Measurements from ENCODE around the gene CPB2. TPM values are rescaled to one million over a fixed set of nuclear protein-coding genes. Genes with fewer than 3 reads are reported as not detected.
A peak's percentile ranks its signal among the peaks of the same experiment; 100 is the strongest.

The CPB2 gene
- total and polyA plus RNA-seq, 3 experiments from 2014 or later, result not detected

DNA sequence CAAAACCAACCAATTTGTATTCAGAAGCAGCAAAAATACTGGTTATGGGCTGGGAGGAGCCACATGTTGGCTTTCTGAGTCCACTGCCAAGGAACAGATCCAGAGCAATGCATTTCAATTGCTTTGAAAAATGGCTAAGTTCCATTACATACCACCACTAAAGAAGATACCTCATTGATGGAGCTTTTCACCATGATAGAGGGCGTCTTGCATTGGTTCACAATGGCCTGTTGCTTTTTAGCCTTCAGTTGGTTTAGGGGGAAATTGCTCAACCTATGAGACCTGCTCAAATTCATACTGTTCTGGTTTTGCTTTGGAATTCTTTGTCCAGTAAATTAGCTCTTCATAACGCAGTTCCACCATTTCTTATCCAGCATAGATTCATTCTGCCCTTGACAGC is 21.2 kb upstream of the CPB2 start:
- H3K4me1 Mint-ChIP-seq, result peaks cover 41 to 63% (median 61%) of the 10 kb centered on the region in 3 donors
- H3K27ac Mint-ChIP-seq, result peak overlapping the region; percentile 48 to 96 (median 71)
- CTCF ChIA-PET, result interaction anchor here (0.7 to 2.1 kb wide), 21 partner anchors 9 to 195 kb away, joined by 3 to 10 read pairs (median 4); no protein-coding TSS in a partner anchor
- H3K4me1 ChIP-seq (ENCODE audit: insufficient read depth, low read length), result peaks cover 39% of the 10 kb centered on the region
- H3K9me3 ChIP-seq (ENCODE audit: low read length), result no peaks in the 10 kb centered on the region
- no peaks in the 10 kb centered on the region for H3K27me3 ChIP-seq (ENCODE audit: insufficient read depth, low read length, poor library complexity, severe bottlenecking)
- H3K9me3 Mint-ChIP-seq, result no peaks in the 10 kb centered on the region
- peaks cover 38% of the 10 kb centered on the region for H3K36me3 ChIP-seq (ENCODE audit: insufficient read depth, low read length)
- peaks cover 13 to 52% (median 26%) of the 10 kb centered on the region in 3 donors for H3K36me3 Mint-ChIP-seq
- H3K4me3 Mint-ChIP-seq, result no peak overlapping the region
- H3K27ac ChIP-seq (ENCODE audit: low read depth, low read length), result no peak overlapping the region
- POLR2A ChIA-PET, result no interaction called here
- H3K27me3 Mint-ChIP-seq, result no peaks in the 10 kb centered on the region
- DNase-seq, result peak in 1 of 5 donors; percentile 6
- H3K4me3 ChIP-seq (ENCODE audit: low read length), result no peak overlapping the region

DNA sequence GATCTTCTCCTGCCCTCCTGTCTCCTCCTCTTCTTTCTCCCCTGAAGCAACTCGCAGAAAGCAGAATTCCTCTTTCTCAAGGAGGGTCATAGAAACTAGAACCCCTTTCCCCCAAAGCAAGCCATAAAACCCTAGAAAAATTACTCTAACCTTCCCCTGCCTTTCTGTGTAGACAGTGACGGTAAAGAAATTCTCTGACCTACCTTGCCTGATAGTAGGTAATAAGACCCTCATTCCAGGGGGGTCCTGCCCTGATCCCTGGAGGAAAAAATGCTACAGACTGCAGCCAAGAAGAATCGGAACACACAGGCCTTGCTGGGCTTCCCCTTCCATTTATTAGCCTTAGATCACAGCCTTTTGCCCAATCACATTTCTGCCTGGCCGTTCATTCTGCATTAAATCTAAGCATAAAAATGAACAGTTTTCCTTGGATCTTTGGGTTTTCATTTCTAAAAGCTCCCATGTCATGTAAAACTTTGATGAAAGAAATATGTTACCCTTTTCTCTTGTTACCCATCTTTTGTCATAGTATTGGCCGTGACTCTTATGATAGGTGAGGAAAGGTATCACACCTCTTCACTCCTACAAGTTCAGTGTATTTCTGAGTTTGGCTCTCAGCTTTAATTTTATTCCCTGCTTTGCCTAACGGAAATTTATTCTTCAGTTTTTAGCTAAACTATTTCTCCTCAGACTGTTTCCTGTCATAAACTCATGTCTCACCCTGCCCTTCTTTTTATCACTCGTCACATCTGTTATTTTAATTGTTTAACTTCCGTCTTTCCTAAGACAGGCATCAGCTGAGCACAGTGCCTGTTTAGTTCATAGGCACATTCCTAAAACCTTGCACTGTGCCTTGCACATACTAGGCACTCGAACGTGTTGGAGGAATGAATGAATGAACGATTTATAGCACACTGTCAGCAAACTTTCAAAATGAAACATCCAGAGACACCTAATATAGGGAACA is 20.4 kb upstream of the CPB2 start:
- Mint-ChIP-seq H3K36me3 (peaks cover 9 to 44% (median 24%) of the 10 kb centered on the region in 3 donors), H3K27me3 (no peaks in the 10 kb centered on the region), H3K9me3 (no peaks in the 10 kb centered on the region), H3K4me3 (peak overlapping the region in 5 of 7 donors; percentile 18 to 66 (median 54)), H3K4me1 (peaks cover 39 to 57% (median 55%) of the 10 kb centered on the region in 3 donors), H3K27ac (peak overlapping the region; percentile 48 to 96 (median 76))
- peak overlapping the region; percentile 19 for H3K27ac ChIP-seq (ENCODE audit: low read depth, low read length)
- H3K9me3 ChIP-seq (ENCODE audit: low read length), result no peaks in the 10 kb centered on the region
- H3K27me3 ChIP-seq (ENCODE audit: insufficient read depth, low read length, poor library complexity, severe bottlenecking), result no peaks in the 10 kb centered on the region
- ChIA-PET CTCF (interaction anchor here (0.8 to 2.0 kb wide), 10 partner anchors 8 to 196 kb away, joined by 3 to 10 read pairs (median 4); no protein-coding TSS in a partner anchor), POLR2A (interaction anchor here (0.8 to 1.1 kb wide), 3 partner anchors 83 to 827 kb away, joined by 3 read pairs; no protein-coding TSS in a partner anchor)
- H3K4me1 ChIP-seq (ENCODE audit: insufficient read depth, low read length), result peaks cover 39% of the 10 kb centered on the region
- DNase-seq, result peak in 1 of 5 donors; percentile 23
- peaks cover 30% of the 10 kb centered on the region for H3K36me3 ChIP-seq (ENCODE audit: insufficient read depth, low read length)
- no peak overlapping the region for H3K4me3 ChIP-seq (ENCODE audit: low read length)

DNA sequence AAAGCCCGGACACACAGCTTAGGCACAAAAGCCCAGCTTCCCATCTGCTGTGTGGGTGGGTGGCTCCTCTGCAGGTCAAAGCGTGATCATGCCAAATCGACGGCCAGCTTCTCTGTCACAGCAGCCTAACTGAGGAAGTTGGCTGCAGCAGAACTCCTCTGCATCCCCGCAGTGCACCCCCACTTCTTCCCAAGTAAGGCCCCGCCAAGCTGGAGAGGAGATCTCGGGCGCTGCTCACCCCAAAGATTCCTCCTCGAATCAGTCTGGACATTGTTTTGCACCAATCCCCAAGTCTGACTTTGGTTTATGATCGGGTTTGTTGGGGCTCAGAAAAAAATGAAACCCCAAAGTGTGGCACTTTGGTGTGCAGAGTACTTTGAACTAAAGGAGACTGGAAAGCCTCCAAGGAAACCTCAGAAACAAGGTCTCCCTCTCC is 19.7 kb upstream of the CPB2 start:
- Histone ChIP-seq H3K4me1 (ENCODE audit: insufficient read depth, low read length) (peaks cover 39% of the 10 kb centered on the region), H3K4me3 (ENCODE audit: low read length) (no peak overlapping the region), H3K27me3 (ENCODE audit: insufficient read depth, low read length, poor library complexity, severe bottlenecking) (no peaks in the 10 kb centered on the region), H3K36me3 (ENCODE audit: insufficient read depth, low read length) (peaks cover 23% of the 10 kb centered on the region), H3K27ac (ENCODE audit: low read depth, low read length) (no peak overlapping the region), H3K9me3 (ENCODE audit: low read length) (no peaks in the 10 kb centered on the region)
- POLR2A ChIA-PET, result interaction anchor here (0.8 to 1.1 kb wide), 2 partner anchors 171 to 827 kb away, joined by 3 read pairs; no protein-coding TSS in a partner anchor
- DNase-seq, result peak in 1 of 5 donors; percentile 12
- H3K4me3 Mint-ChIP-seq, result peak overlapping the region in 5 of 7 donors; percentile 4 to 66 (median 54)
- no peaks in the 10 kb centered on the region for H3K27me3 Mint-ChIP-seq
- peak overlapping the region; percentile 48 to 96 (median 76) for H3K27ac Mint-ChIP-seq
- H3K36me3 Mint-ChIP-seq, result peaks cover 8 to 37% (median 22%) of the 10 kb centered on the region in 3 donors
- CTCF ChIA-PET, result interaction anchor here (1.4 to 1.9 kb wide), 2 partner anchors 197 to 317 kb away, joined by 3 to 5 read pairs; no protein-coding TSS in a partner anchor
- H3K4me1 Mint-ChIP-seq, result peaks cover 39 to 56% (median 55%) of the 10 kb centered on the region in 3 donors
- no peaks in the 10 kb centered on the region for H3K9me3 Mint-ChIP-seq

DNA sequence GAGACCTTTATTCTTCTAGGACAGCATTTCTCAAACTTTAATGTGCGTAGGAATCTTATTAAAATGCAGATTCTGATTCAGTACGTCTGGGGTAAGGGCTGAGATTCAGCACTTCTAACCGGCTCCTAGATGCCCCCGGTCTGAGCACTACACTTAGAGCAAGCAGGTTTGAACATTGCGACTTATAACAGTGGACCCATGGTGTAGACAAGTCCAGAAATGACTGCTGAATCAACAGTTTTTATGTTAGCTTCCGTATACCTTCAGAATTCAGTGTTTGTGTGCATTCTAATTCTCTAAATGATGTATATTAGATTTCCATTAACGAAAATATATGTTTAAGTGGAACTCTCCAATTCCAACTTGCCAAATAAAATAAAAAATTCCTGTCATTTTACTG is 17.5 kb upstream of the CPB2 start:
- H3K9me3 ChIP-seq (ENCODE audit: low read length), result no peaks in the 10 kb centered on the region
- POLR2A ChIA-PET, result interaction anchor here (0.6 kb wide), 1 partner anchor 223 kb away, joined by 3 read pairs; no protein-coding TSS in a partner anchor
- H3K4me1 ChIP-seq (ENCODE audit: insufficient read depth, low read length), result peaks cover 39% of the 10 kb centered on the region
- peaks cover 39 to 53% (median 46%) of the 10 kb centered on the region in 3 donors for H3K4me1 Mint-ChIP-seq
- peaks cover 4 to 17% (median 11%) of the 10 kb centered on the region in 3 donors for H3K36me3 Mint-ChIP-seq
- H3K36me3 ChIP-seq (ENCODE audit: insufficient read depth, low read length), result peaks cover 14% of the 10 kb centered on the region
- no peak overlapping the region for H3K4me3 ChIP-seq (ENCODE audit: low read length)
- no peak overlapping the region for H3K27ac ChIP-seq (ENCODE audit: low read depth, low read length)
- no peaks in the 10 kb centered on the region for H3K9me3 Mint-ChIP-seq
- DNase-seq, result no peak
- H3K4me3 Mint-ChIP-seq, result no peak overlapping the region
- H3K27me3 ChIP-seq (ENCODE audit: insufficient read depth, low read length, poor library complexity, severe bottlenecking), result no peaks in the 10 kb centered on the region
- CTCF ChIA-PET, result no interaction called here
- H3K27me3 Mint-ChIP-seq, result no peaks in the 10 kb centered on the region
- H3K27ac Mint-ChIP-seq, result no peak overlapping the region

- peaks cover 39% of the 10 kb centered on the region for H3K4me1 ChIP-seq (ENCODE audit: insufficient read depth, low read length)
- no peaks in the 10 kb centered on the region for H3K9me3 ChIP-seq (ENCODE audit: low read length)
- POLR2A ChIA-PET, result no interaction called here
- H3K36me3 Mint-ChIP-seq, result peaks cover under 1 to 11% (median 7%) of the 10 kb centered on the region in 3 donors
- CTCF ChIA-PET, result no interaction called here
- H3K4me1 Mint-ChIP-seq, result peaks cover 37 to 49% (median 43%) of the 10 kb centered on the region in 3 donors
- no peak overlapping the region for H3K27ac ChIP-seq (ENCODE audit: low read depth, low read length)
- no peak overlapping the region for H3K4me3 ChIP-seq (ENCODE audit: low read length)
- no peaks in the 10 kb centered on the region for H3K27me3 ChIP-seq (ENCODE audit: insufficient read depth, low read length, poor library complexity, severe bottlenecking)
- H3K27me3 Mint-ChIP-seq, result no peaks in the 10 kb centered on the region
- no peaks in the 10 kb centered on the region for H3K9me3 Mint-ChIP-seq
- no peak overlapping the region for H3K4me3 Mint-ChIP-seq
- peak overlapping the region in 7 of 8 donors; percentile 29 to 70 (median 48) for H3K27ac Mint-ChIP-seq
- peaks cover 8% of the 10 kb centered on the region for H3K36me3 ChIP-seq (ENCODE audit: insufficient read depth, low read length)
- no peak for DNase-seq
Observed at GRCh38 chr13:46121597-46122163, 16.8 kb upstream of the CPB2 start.

DNA sequence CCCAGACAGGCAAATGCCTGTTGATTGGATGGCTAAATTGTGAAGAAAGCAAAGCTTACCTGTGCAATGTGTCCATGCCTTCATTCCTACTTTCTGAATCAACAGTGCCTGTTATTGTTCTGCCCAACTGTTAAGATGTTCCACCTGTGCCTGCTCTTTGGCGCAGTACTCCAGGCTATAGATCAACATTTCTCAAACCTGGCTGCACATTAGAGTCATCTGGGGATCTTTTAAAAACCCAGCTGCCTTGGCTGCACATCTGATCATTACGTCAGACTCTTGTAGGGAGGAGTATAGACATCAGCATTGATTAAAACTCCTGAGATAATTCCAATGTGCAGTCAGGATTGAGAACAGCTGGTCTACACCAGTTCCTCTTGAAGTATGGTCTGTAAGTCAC is 16.2 kb upstream of the CPB2 start:
- Mint-ChIP-seq H3K27ac (peak overlapping the region in 1 of 8 donors; percentile 8), H3K27me3 (no peaks in the 10 kb centered on the region), H3K4me3 (no peak overlapping the region), H3K36me3 (peaks cover 0 to 6% (median 4%) of the 10 kb centered on the region in 3 donors), H3K9me3 (no peaks in the 10 kb centered on the region), H3K4me1 (peaks cover 31 to 43% (median 36%) of the 10 kb centered on the region in 3 donors)
- no peak for DNase-seq
- Histone ChIP-seq H3K36me3 (ENCODE audit: insufficient read depth, low read length) (peaks cover 2% of the 10 kb centered on the region), H3K27me3 (ENCODE audit: insufficient read depth, low read length, poor library complexity, severe bottlenecking) (no peaks in the 10 kb centered on the region), H3K27ac (ENCODE audit: low read depth, low read length) (no peak overlapping the region), H3K4me3 (ENCODE audit: low read length) (no peak overlapping the region), H3K4me1 (ENCODE audit: insufficient read depth, low read length) (peaks cover 35% of the 10 kb centered on the region), H3K9me3 (ENCODE audit: low read length) (no peaks in the 10 kb centered on the region)
- ChIA-PET CTCF (no interaction called here), POLR2A (no interaction called here)

- no peak overlapping the region for H3K4me3 Mint-ChIP-seq
- H3K27me3 Mint-ChIP-seq, result no peaks in the 10 kb centered on the region
- peaks cover 0 to 2% (median 0%) of the 10 kb centered on the region in 3 donors for H3K36me3 Mint-ChIP-seq
- Histone ChIP-seq H3K36me3 (ENCODE audit: insufficient read depth, low read length) (no peaks in the 10 kb centered on the region), H3K4me3 (ENCODE audit: low read length) (no peak overlapping the region), H3K4me1 (ENCODE audit: insufficient read depth, low read length) (peaks cover 25% of the 10 kb centered on the region), H3K27ac (ENCODE audit: low read depth, low read length) (no peak overlapping the region), H3K9me3 (ENCODE audit: low read length) (no peaks in the 10 kb centered on the region), H3K27me3 (ENCODE audit: insufficient read depth, low read length, poor library complexity, severe bottlenecking) (no peaks in the 10 kb centered on the region)
- ChIA-PET POLR2A (no interaction called here), CTCF (no interaction called here)
- H3K9me3 Mint-ChIP-seq, result no peaks in the 10 kb centered on the region
- no peak overlapping the region for H3K27ac Mint-ChIP-seq
- no peak for DNase-seq
- peaks cover 23 to 33% (median 26%) of the 10 kb centered on the region in 3 donors for H3K4me1 Mint-ChIP-seq
Observed at GRCh38 chr13:46119883-46120614, 15.2 kb upstream of the CPB2 start.

Measured in CD8-positive, alpha-beta memory T cell (primary cell).